ENCODE data around the gene TBX6.

DNA sequence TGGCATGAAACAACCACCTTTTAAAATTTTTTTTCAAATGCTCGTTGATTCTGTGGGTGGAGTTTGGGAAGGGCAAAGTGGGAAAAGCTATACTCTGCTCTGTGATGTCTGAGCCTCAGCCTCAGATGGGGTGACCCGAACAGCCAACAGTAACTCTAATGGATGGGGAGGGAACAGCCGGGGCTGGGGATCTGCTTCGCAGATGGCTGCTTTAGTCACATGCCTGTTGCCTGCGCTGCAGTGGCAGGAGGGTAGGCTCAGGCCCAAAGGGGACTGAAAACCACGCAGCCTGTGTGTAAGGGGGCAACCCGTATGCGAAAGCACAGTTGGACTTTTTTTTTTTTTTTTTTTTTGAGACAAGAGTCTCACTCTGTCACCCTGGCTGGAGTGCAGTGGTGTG is 46.2 kb upstream of the TBX6 start:
- TF ChIP-seq SUZ12 (IDR thresholded peaks at IDR 0.05; ENCODE audit: extremely low read depth, insufficient read depth, insufficient read length) (no peak), YY1 (IDR thresholded peaks at IDR 0.05; ENCODE audit: insufficient read depth, insufficient read length) (no peak)
